ENCODE data around the gene CFAP74. TPM values are rescaled to one million over a fixed set of nuclear protein-coding genes. Genes with fewer than 3 reads are reported as not detected.

CFAP74 gene
- total RNA-seq, 1 donor from 2014 or later: 0.12 TPM

- Mint-ChIP-seq H3K4me1 (no peaks in the 10 kb centered on the region), H3K27ac (ENCODE audit: unreplicated experiment) (no peak overlapping the region), H3K9me3 (no peaks in the 10 kb centered on the region), H3K27me3 (ENCODE audit: low read depth) (no peaks in the 10 kb centered on the region), H3K4me3 (no peak overlapping the region), H3K36me3 (ENCODE audit: low read depth) (no peaks in the 10 kb centered on the region)
- no peak for DNase-seq (ENCODE audit: low read depth, low spot score)
- TF ChIP-seq CTCF (conservative IDR thresholded peaks at IDR 0.05): no peak
These were observed 34.1 kb downstream of the CFAP74 start for GRCh38 chr1:1969505-1969900.

- no peaks in the 10 kb centered on the region for H3K27me3 Mint-ChIP-seq (ENCODE audit: low read depth)
These were observed 34.6 kb downstream of the CFAP74 start for GRCh38 chr1:1968767-1969504.

GRCh38 chr1:1967879-1968278, 35.7 kb downstream of the CFAP74 start:
- no peak for TF ChIP-seq CTCF (conservative IDR thresholded peaks at IDR 0.05)

More at GRCh38 chr1:1968767-1969504, 34.6 kb downstream of the CFAP74 start:
- Mint-ChIP-seq H3K27ac (ENCODE audit: unreplicated experiment) (no peak overlapping the region), H3K4me1 (no peaks in the 10 kb centered on the region), H3K9me3 (no peaks in the 10 kb centered on the region), H3K36me3 (ENCODE audit: low read depth) (no peaks in the 10 kb centered on the region), H3K4me3 (no peak overlapping the region)
- no peak for DNase-seq (ENCODE audit: low read depth, low spot score)
- TF ChIP-seq CTCF (conservative IDR thresholded peaks at IDR 0.05): no peak

GRCh38 chr1:1967151-1967550, 36.4 kb downstream of the CFAP74 start:
- no peak for DNase-seq (ENCODE audit: low read depth, low spot score)
- H3K27ac Mint-ChIP-seq (ENCODE audit: unreplicated experiment): no peak overlapping the region
- H3K4me3 Mint-ChIP-seq: no peak overlapping the region
- no peaks in the 10 kb centered on the region for H3K27me3 Mint-ChIP-seq (ENCODE audit: low read depth)
- H3K9me3 Mint-ChIP-seq: no peaks in the 10 kb centered on the region
- H3K4me1 Mint-ChIP-seq: no peaks in the 10 kb centered on the region
- no peaks in the 10 kb centered on the region for H3K36me3 Mint-ChIP-seq (ENCODE audit: low read depth)
- no peak for TF ChIP-seq CTCF (conservative IDR thresholded peaks at IDR 0.05)

More at GRCh38 chr1:1967879-1968278, 35.7 kb downstream of the CFAP74 start:
- no peak for DNase-seq (ENCODE audit: low read depth, low spot score)
- H3K9me3 Mint-ChIP-seq: no peaks in the 10 kb centered on the region
- H3K4me1 Mint-ChIP-seq: no peaks in the 10 kb centered on the region
- H3K27me3 Mint-ChIP-seq (ENCODE audit: low read depth): no peaks in the 10 kb centered on the region
- no peaks in the 10 kb centered on the region for H3K36me3 Mint-ChIP-seq (ENCODE audit: low read depth)
- H3K27ac Mint-ChIP-seq (ENCODE audit: unreplicated experiment): no peak overlapping the region
- H3K4me3 Mint-ChIP-seq: no peak overlapping the region

- Mint-ChIP-seq H3K36me3 (ENCODE audit: low read depth) (no peaks in the 10 kb centered on the region), H3K4me3 (no peak overlapping the region), H3K27me3 (ENCODE audit: low read depth) (no peaks in the 10 kb centered on the region), H3K9me3 (no peaks in the 10 kb centered on the region), H3K4me1 (peaks cover 7% of the 10 kb centered on the region), H3K27ac (ENCODE audit: unreplicated experiment) (no peak overlapping the region)
- no peak for TF ChIP-seq CTCF (conservative IDR thresholded peaks at IDR 0.05)
- DNase-seq (ENCODE audit: low read depth, low spot score): no peak
These were observed 37.4 kb downstream of the CFAP74 start for GRCh38 chr1:1966071-1966740.
